GM23338 (cell line): ENCODE results near the gene MAPT. TPM values are rescaled to one million over a fixed set of nuclear protein-coding genes. Genes with fewer than 3 reads are reported as not detected.
A peak's percentile ranks its signal among the peaks of the same experiment; 100 is the strongest.

Source experiments
- ATAC-seq: fragments of 200-7000 bp; cut with Tn5 transposase; 3 replicates; pipeline ENCODE4 v1.9.1; 2020
- DNase-seq: peaks from one replicate; pipeline ENCODE4 v3.0.0-alpha.2; 2015; ENCODE audit warnings: low spot score
- H2AFZ ChIP-seq: fragments of 200-600 bp; sonication (generic); 2 replicates; pipeline ENCODE4 v1.8.0; 2016; ENCODE audit warnings: antibody characterized with exemption, mild to moderate bottlenecking, moderate library complexity
- H3F3A ChIP-seq: fragments of 200-600 bp; sonication (generic); replicated peaks from 2 replicates; pipeline ENCODE4 v1.8.0; 2017; ENCODE audit warnings: antibody characterized with exemption, mixed run types, low read depth
- H3K27ac ChIP-seq: fragments of 200-600 bp; sonication (generic); 2 replicates; pipeline ENCODE4 v1.6.1; 2016; ENCODE audit warnings: low read depth
- H3K27me3 ChIP-seq: fragments of 200-600 bp; sonication (generic); 2 replicates; pipeline ENCODE4 v1.8.0; 2016; ENCODE audit warnings: mild to moderate bottlenecking, mixed run types, moderate library complexity; ENCODE audit not compliant: insufficient read depth
- H3K36me3 ChIP-seq: fragments of 200-600 bp; sonication (generic); 2 replicates; pipeline ENCODE4 v1.8.0; 2016; ENCODE audit warnings: mild to moderate bottlenecking; ENCODE audit not compliant: insufficient read depth
- H3K4me1 ChIP-seq: fragments of 200-600 bp; sonication (generic); 2 replicates; pipeline ENCODE4 v1.8.0; 2016; ENCODE audit warnings: mild to moderate bottlenecking, moderate library complexity; ENCODE audit not compliant: insufficient read depth
- H3K4me2 ChIP-seq: fragments of 200-600 bp; sonication (generic); 2 replicates; pipeline ENCODE4 v1.7.1; 2017; ENCODE audit warnings: mixed run types
- H3K4me3 ChIP-seq: fragments of 200-600 bp; sonication (generic); 2 replicates; pipeline ENCODE4 v1.6.1; 2016; ENCODE audit warnings: mixed run types
- H3K79me2 ChIP-seq: fragments of 200-600 bp; sonication (generic); replicated peaks from 2 replicates; pipeline ENCODE4 v1.8.0; 2017; ENCODE audit warnings: mild to moderate bottlenecking; ENCODE audit not compliant: insufficient read depth
- H3K9me2 ChIP-seq: fragments of 200-600 bp; sonication (generic); 2 replicates; pipeline ENCODE4 v1.8.0; 2017; ENCODE audit not compliant: insufficient read depth
- H4K20me1 ChIP-seq: fragments of 200-600 bp; sonication (generic); replicated peaks from 2 replicates; pipeline ENCODE4 v1.8.0; 2017; ENCODE audit warnings: mild to moderate bottlenecking; ENCODE audit not compliant: insufficient read depth
- H3K27ac Mint-ChIP-seq: 2 replicates; pipeline ENCODE4 v1.8.0; 2020; ENCODE audit warnings: inconsistent platforms, mild to moderate bottlenecking, moderate library complexity, mixed read lengths
- H3K27me3 Mint-ChIP-seq: 3 replicates; pipeline ENCODE4 v1.8.0; 2022; ENCODE audit warnings: low read depth, mild to moderate bottlenecking, moderate library complexity, mixed read lengths, inconsistent platforms; ENCODE audit not compliant: insufficient read depth, poor library complexity
- H3K36me3 Mint-ChIP-seq: 3 replicates; pipeline ENCODE4 v1.8.0; 2021; ENCODE audit warnings: low read depth, mild to moderate bottlenecking, inconsistent platforms, moderate library complexity, mixed read lengths
- H3K4me1 Mint-ChIP-seq: 3 replicates; pipeline ENCODE4 v1.8.0; 2020; ENCODE audit warnings: mild to moderate bottlenecking, inconsistent platforms, mixed read lengths
- H3K4me3 Mint-ChIP-seq: 3 replicates; pipeline ENCODE4 v1.8.0; 2021; ENCODE audit warnings: moderate library complexity, mild to moderate bottlenecking, inconsistent platforms, mixed read lengths
- H3K9me3 Mint-ChIP-seq: 3 replicates; pipeline ENCODE4 v1.8.0; 2020; ENCODE audit warnings: moderate library complexity, mild to moderate bottlenecking, inconsistent platforms, mixed read lengths
- EZH2phosphoT487 ChIP-seq: fragments of 200-600 bp; sonication (generic); IDR thresholded peaks from one replicate; pipeline ENCODE4 v1.8.1; 2018; ENCODE audit warnings: antibody characterized with exemption; ENCODE audit not compliant: unreplicated experiment
- JUNB ChIP-seq: IDR thresholded peaks from one replicate; pipeline ENCODE4 v1.6.1; 2016; ENCODE audit warnings: antibody characterized with exemption; ENCODE audit not compliant: unreplicated experiment
- STAT1 ChIP-seq: IDR thresholded peaks from one replicate; pipeline ENCODE4 v1.6.1; 2016; ENCODE audit warnings: antibody characterized with exemption; ENCODE audit not compliant: unreplicated experiment
- ZNF114 ChIP-seq: fragments of 250-450 bp; sonication (Bioruptor Pico); IDR thresholded peaks from 2 replicates; pipeline ENCODE4 v1.5.0; 2020; ENCODE audit warnings: mild to moderate bottlenecking, moderate library complexity
- polyA plus RNA-seq: library from polyadenylated mRNA; unstranded; fragments of >200 nt; fragmentation: Nextera tagmentation; extraction: Ambion mirVana; gene quantifications from 2 replicates; pipeline ENCODE4 v1.2.1, GENCODE V29; 2016
- total RNA-seq: library from RNA; depleted of rRNA; stranded (reverse); fragments of >200 nt; shearing (Covaris generic); gene quantifications from 2 replicates; pipeline ENCODE4 v1.2.3, GENCODE V29; 2014
- TF ChIP-seq, protein P1 (sequence below), 2 experiments: fragments of 200-600 bp in 1 of 2; sonication (generic) in 1 of 2; conservative IDR thresholded peaks; 2 replicates each; pipeline versions ENCODE4 v1.5.1 to v1.6.1; 2016 to 2017; ENCODE audit warnings: antibody characterized with exemption in 2 of 2, low read depth in 2 of 2, mild to moderate bottlenecking in 2 of 2, moderate library complexity in 1 of 2
- TF ChIP-seq, protein P2 (sequence below): fragments of 250-450 bp; sonication (Bioruptor Pico); IDR thresholded peaks from 2 replicates; pipeline ENCODE4 v1.5.0; 2020; ENCODE audit warnings: mild to moderate bottlenecking, moderate library complexity
- TF ChIP-seq, protein P3 (sequence below): IDR thresholded peaks from one replicate; pipeline ENCODE4 v1.6.1; 2018; ENCODE audit warnings: antibody characterized with exemption; ENCODE audit not compliant: unreplicated experiment

The MAPT gene
- total and polyA plus RNA-seq, 2 experiments from 2014 or later, result 1.1 to 2.1 TPM

DNA sequence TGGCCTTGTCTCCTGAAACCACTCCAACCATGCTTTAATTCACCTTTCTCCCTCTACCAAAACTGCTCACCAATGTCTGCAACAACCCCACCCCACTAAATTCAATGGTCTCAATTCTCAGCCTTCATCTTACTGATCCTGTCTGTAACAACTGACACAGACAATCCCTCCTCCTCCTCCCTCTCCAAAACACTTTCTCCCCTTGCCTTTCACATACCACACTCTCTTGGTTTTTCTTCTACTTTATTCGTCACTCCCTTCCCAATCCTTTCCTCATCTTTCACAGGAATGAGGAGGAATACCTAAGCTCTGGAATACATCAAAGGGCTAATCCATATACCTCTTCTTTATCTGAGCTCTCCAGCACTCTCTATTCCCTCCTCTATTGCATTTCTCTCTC, 170.1 kb downstream of the MAPT start:
- Mint-ChIP-seq H3K9me3 (no peaks in the 10 kb centered on the region), H3K36me3 (peaks cover 54% of the 10 kb centered on the region), H3K27me3 (peaks cover 3% of the 10 kb centered on the region), H3K27ac (peak overlapping the region; percentile 9; the same call in 1 of the 2 replicates), H3K4me3 (no peak overlapping the region), H3K4me1 (peaks cover 4% of the 10 kb centered on the region; the same call in 2 of the 3 replicates)
- Histone ChIP-seq H3K4me1 (no peaks in the 10 kb centered on the region; the same call in 1 of the 2 replicates), H3K36me3 (peaks cover 38% of the 10 kb centered on the region), H3K27me3 (no peaks in the 10 kb centered on the region), H3K27ac (peak overlapping the region; percentile 46; the same call in 1 of the 2 replicates), H3K79me2 (peaks cover 74% of the 10 kb centered on the region), H3K4me3 (no peak overlapping the region), H2AFZ (no peak overlapping the region), H3F3A (no peaks in the 10 kb centered on the region), H4K20me1 (peaks cover 26% of the 10 kb centered on the region), H3K9me2 (no peaks in the 10 kb centered on the region), H3K4me2 (no peak overlapping the region)
- no peak for DNase-seq
- no peak for TF ChIP-seq STAT1
- TF ChIP-seq, protein P1, sequence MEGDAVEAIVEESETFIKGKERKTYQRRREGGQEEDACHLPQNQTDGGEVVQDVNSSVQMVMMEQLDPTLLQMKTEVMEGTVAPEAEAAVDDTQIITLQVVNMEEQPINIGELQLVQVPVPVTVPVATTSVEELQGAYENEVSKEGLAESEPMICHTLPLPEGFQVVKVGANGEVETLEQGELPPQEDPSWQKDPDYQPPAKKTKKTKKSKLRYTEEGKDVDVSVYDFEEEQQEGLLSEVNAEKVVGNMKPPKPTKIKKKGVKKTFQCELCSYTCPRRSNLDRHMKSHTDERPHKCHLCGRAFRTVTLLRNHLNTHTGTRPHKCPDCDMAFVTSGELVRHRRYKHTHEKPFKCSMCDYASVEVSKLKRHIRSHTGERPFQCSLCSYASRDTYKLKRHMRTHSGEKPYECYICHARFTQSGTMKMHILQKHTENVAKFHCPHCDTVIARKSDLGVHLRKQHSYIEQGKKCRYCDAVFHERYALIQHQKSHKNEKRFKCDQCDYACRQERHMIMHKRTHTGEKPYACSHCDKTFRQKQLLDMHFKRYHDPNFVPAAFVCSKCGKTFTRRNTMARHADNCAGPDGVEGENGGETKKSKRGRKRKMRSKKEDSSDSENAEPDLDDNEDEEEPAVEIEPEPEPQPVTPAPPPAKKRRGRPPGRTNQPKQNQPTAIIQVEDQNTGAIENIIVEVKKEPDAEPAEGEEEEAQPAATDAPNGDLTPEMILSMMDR (conservative IDR thresholded peaks at IDR 0.05; ENCODE audit: low read depth in 2 of 2), result no peak
- ATAC-seq, result no peak

DNA sequence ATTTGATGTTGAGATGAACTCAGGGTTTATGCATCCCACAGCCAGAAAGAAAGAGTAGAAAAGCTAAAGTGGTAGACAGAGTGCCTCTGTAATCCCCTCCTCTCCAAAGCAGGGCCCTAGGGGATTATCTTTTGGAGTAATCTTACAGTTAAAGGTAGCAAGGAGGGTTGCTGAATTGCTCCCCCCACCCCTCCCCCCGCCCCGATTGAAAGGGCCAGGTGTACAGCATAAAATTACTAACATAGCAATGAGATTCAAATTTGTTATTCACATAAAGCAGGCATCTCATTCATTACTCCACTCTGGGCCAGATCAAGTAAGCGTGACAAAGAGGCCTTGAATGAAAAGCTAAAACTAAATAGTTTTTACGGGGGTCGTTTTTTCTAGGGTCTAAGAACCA, 177.4 kb downstream of the MAPT start:
- DNase-seq, result no peak
- H3F3A ChIP-seq, result no peaks in the 10 kb centered on the region
- peak overlapping the region; percentile 34 for H3K4me2 ChIP-seq
- peaks cover 10% of the 10 kb centered on the region for H3K36me3 ChIP-seq
- H2AFZ ChIP-seq, result no peak overlapping the region
- H3K36me3 Mint-ChIP-seq, result peaks cover 28% of the 10 kb centered on the region
- H3K4me3 ChIP-seq, result no peak overlapping the region
- H3K27me3 Mint-ChIP-seq, result peaks cover under 1% of the 10 kb centered on the region
- peak overlapping the region; percentile 78 for H3K27ac Mint-ChIP-seq
- H3K9me3 Mint-ChIP-seq, result peaks cover 7% of the 10 kb centered on the region
- H4K20me1 ChIP-seq, result peaks cover 25% of the 10 kb centered on the region
- H3K27me3 ChIP-seq, result no peaks in the 10 kb centered on the region
- peak; percentile 38 for ATAC-seq
- H3K79me2 ChIP-seq, result peaks cover 85% of the 10 kb centered on the region
- peaks cover 34% of the 10 kb centered on the region for H3K4me1 Mint-ChIP-seq
- peaks cover 29% of the 10 kb centered on the region for H3K4me1 ChIP-seq
- no peaks in the 10 kb centered on the region for H3K9me2 ChIP-seq
- H3K27ac ChIP-seq, result 0 out of 2 replicates have a peak overlapping the region, but pooled peaks have one; percentile 6
- no peak overlapping the region for H3K4me3 Mint-ChIP-seq
- TF ChIP-seq, protein P2, sequence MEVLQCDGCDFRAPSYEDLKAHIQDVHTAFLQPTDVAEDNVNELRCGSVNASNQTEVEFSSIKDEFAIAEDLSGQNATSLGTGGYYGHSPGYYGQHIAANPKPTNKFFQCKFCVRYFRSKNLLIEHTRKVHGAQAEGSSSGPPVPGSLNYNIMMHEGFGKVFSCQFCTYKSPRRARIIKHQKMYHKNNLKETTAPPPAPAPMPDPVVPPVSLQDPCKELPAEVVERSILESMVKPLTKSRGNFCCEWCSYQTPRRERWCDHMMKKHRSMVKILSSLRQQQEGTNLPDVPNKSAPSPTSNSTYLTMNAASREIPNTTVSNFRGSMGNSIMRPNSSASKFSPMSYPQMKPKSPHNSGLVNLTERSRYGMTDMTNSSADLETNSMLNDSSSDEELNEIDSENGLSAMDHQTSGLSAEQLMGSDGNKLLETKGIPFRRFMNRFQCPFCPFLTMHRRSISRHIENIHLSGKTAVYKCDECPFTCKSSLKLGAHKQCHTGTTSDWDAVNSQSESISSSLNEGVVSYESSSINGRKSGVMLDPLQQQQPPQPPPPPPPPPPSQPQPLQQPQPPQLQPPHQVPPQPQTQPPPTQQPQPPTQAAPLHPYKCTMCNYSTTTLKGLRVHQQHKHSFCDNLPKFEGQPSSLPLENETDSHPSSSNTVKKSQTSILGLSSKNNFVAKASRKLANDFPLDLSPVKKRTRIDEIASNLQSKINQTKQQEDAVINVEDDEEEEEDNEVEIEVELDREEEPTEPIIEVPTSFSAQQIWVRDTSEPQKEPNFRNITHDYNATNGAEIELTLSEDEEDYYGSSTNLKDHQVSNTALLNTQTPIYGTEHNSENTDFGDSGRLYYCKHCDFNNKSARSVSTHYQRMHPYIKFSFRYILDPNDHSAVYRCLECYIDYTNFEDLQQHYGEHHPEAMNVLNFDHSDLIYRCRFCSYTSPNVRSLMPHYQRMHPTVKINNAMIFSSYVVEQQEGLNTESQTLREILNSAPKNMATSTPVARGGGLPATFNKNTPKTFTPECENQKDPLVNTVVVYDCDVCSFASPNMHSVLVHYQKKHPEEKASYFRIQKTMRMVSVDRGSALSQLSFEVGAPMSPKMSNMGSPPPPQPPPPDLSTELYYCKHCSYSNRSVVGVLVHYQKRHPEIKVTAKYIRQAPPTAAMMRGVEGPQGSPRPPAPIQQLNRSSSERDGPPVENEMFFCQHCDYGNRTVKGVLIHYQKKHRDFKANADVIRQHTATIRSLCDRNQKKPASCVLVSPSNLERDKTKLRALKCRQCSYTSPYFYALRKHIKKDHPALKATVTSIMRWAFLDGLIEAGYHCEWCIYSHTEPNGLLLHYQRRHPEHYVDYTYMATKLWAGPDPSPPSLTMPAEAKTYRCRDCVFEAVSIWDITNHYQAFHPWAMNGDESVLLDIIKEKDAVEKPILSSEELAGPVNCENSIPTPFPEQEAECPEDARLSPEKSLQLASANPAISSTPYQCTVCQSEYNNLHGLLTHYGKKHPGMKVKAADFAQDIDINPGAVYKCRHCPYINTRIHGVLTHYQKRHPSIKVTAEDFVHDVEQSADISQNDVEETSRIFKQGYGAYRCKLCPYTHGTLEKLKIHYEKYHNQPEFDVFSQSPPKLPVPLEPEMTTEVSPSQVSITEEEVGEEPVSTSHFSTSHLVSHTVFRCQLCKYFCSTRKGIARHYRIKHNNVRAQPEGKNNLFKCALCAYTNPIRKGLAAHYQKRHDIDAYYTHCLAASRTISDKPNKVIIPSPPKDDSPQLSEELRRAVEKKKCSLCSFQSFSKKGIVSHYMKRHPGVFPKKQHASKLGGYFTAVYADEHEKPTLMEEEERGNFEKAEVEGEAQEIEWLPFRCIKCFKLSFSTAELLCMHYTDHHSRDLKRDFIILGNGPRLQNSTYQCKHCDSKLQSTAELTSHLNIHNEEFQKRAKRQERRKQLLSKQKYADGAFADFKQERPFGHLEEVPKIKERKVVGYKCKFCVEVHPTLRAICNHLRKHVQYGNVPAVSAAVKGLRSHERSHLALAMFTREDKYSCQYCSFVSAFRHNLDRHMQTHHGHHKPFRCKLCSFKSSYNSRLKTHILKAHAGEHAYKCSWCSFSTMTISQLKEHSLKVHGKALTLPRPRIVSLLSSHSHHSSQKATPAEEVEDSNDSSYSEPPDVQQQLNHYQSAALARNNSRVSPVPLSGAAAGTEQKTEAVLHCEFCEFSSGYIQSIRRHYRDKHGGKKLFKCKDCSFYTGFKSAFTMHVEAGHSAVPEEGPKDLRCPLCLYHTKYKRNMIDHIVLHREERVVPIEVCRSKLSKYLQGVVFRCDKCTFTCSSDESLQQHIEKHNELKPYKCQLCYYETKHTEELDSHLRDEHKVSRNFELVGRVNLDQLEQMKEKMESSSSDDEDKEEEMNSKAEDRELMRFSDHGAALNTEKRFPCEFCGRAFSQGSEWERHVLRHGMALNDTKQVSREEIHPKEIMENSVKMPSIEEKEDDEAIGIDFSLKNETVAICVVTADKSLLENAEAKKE (CRISPR knock-in tag), result no peak
- TF ChIP-seq, protein P1 (conservative IDR thresholded peaks at IDR 0.05; ENCODE audit: low read depth in 2 of 2), result no peak
- TF ChIP-seq, protein P3, sequence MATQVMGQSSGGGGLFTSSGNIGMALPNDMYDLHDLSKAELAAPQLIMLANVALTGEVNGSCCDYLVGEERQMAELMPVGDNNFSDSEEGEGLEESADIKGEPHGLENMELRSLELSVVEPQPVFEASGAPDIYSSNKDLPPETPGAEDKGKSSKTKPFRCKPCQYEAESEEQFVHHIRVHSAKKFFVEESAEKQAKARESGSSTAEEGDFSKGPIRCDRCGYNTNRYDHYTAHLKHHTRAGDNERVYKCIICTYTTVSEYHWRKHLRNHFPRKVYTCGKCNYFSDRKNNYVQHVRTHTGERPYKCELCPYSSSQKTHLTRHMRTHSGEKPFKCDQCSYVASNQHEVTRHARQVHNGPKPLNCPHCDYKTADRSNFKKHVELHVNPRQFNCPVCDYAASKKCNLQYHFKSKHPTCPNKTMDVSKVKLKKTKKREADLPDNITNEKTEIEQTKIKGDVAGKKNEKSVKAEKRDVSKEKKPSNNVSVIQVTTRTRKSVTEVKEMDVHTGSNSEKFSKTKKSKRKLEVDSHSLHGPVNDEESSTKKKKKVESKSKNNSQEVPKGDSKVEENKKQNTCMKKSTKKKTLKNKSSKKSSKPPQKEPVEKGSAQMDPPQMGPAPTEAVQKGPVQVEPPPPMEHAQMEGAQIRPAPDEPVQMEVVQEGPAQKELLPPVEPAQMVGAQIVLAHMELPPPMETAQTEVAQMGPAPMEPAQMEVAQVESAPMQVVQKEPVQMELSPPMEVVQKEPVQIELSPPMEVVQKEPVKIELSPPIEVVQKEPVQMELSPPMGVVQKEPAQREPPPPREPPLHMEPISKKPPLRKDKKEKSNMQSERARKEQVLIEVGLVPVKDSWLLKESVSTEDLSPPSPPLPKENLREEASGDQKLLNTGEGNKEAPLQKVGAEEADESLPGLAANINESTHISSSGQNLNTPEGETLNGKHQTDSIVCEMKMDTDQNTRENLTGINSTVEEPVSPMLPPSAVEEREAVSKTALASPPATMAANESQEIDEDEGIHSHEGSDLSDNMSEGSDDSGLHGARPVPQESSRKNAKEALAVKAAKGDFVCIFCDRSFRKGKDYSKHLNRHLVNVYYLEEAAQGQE, result no peak
- no peak for TF ChIP-seq JUNB
- no peak for TF ChIP-seq STAT1
- TF ChIP-seq EZH2phosphoT487, result no peak
- no peak for TF ChIP-seq ZNF114 (CRISPR knock-in tag)
